Stimulated activated CD8-positive, alpha-beta memory T cell treated with anti-CD3 and anti-CD28 coated beads, Interleukin-4, amount 100 ng/mL, for 1 hour (primary cell): ENCODE measurements around the gene RBM47.
"Not testable (repeated sequence)": the region's sequence is repeated elsewhere in the genome, so short reads cannot be mapped to it uniquely, and the experiment has no call there.

Experiments
- DNase-seq, 2 donors: peaks; one replicate each; pipeline ENCODE4 v3.0.0-alpha.2; 2020; ENCODE audit warnings: low read depth in 2 of 2, low spot score in 1 of 2

Gene RBM47

DNA sequence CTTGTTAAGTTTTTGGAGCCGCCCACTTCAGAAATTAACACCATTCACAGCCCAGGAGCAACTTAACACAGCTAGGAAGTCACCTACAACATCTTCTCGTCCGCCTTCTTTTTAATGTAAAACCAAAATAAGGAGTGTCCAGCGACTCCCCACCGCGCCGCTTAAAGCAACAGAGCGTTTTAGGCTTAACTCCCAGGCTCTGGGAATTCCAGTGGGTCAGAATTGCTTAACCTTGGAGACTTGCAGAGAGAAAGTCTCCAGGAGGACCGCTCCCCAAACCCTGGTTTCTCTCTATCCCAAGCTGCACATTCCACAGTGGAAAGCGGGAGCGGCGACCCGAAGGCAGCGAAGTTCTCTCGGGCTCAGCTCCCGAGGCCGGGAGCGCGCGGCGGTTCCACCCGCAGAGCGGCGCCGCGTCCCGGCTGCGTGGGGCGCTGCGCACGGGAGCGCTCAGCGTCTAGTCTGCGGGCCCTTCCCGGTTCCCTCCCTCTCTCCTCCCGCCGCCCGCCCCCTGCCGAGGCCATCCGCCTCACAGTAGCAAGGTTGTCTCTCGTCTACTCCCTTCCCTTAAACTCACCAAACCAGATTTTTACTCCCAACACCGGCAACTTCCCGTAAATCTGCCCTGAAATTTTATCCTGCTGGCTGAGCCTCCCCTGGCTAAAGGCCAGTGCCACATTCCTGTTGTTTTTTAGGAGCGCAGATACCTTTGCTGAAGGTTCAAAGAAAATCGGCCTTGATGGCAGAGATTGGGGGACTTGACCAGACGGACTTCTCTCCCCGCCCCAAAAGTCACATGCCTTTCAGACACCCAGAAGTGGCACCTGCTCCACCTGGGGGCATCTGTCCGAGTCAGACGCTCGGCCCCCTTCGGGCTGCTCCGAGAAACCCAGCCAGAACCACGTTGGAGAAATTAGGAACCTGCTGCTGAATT, at the start of gene RBM47:
Gene RBM47 (minus strand): TSS at position 464 of the 934 bp plus-strand sequence. CDS start 190,971 bp downstream, outside the sequence.
- no peak for DNase-seq

DNA sequence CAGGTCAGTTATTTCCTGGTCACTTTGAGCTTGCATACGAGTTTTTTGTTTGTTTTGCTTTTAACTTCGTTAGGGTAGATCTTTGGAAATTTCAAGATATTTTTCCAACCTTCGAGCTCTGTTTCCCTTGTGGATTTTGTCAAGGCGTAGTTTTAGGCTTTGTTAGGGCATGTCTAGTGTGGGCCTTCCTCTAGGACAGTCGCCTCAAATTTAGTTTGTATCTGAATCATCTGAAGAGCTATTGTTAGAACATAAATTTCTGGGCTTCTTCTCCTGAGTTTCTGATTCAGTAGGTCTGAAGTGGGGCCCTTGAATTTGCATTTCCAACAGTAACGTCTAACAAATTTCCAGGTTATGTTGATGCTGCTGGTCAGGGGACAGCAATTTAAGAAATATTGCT, 48.8 kb upstream of the RBM47 start:
- DNase-seq: no peak

DNA sequence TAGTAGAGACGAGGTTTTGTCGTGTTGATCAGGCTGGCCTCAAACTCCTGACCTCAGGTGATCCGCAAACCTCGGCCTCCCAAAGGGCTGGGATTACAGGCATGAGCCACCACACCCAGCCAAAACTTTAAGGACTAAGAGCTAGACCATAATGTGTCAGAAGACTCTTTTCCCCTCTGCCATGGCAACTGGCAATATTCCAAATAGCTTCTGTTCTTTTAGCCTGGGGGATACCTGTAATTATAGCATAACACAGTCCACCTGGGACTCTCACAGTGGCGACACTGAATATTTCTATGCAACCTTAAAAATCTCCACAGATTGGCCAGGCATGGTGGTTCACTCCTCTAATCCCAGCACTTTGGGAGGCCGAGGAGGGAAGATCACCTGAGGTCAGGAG, 45.5 kb upstream of the RBM47 start:
- no peak for DNase-seq

DNA sequence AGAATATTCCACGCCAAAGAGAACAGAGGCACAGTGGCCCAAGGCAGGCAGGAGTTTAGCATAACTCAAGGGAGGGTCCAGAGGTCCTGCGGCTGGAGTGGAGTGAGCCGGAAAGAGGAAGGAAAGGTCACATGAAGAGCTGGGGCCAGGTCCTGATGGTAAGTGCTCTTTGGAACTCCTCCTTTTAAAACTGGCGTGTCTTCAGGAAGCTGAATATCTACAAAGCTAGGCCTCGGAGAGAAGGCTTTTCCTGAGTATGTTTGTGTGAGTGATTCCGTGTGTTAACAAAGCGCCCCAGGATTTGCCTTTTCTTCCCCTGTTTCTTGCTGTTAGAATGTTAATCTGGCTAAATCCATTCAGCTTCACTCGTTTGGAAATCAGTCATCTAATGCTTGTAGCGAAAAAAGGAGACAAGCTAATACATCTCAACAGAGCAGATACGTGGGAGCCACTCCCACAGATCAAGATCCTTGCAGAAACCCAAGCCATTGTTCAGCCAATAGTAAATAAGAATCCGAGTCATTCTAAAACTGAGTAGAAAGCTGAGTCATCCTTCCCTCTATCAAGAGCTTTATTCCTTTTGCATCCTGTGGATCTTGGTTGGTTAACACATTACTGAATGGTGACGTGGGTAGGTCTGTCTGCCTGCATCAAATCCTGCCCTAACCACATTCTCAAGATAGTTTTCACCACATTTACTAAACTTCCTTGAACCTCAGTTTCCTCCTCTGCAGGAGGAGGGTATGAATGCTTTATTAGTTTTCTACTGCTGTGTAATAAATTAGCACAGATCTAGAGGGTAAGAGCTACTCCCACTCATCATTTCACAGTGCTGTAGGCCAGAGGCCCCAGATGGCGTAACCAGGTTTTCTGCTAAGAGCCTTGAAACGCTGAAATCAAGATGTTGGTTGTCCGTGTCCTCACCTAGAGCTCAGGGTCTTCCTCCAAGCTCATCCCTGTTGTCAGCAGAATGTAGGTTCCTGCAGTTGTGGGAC, 43.2 kb upstream of the RBM47 start:
- DNase-seq: no peak

DNA sequence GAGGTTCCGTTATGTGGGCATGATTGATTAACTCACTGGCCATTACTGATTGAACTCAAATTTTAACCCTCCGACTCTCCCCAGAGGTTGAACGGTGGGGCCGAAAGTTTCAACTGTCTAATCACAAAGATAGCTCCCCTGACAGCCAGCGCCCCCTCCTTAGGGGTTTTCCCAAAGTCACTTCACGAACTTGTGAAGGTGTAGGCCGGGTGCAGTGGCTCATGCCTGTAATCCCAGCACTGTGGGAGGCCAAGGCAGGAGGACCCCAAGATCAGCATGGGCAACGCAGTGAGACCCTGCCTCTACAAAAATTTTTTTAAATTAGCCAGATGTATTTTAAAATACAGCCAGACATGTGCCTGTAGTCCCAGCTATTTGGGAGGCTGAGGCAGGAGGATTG, 39.8 kb upstream of the RBM47 start:
- no peak for DNase-seq

DNA sequence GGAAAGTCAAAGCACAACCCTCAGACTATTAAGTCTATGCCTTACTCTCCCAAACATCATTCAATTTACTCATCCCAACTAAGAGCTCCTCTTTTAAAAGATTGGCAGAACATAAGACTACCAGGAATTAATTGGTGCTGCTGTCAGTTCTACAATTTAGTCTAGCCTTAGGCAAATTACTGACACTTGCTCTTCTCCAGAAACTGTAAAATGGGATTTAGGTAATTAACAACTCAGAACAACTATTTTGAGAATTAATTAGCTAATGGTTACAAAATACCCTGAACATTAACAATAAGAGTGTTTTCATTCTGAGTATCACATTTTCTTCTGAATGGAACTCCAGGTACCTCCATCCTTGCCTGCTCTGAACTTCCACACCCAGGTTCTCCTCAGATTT, 36.2 kb upstream of the RBM47 start:
- DNase-seq: no peak

DNA sequence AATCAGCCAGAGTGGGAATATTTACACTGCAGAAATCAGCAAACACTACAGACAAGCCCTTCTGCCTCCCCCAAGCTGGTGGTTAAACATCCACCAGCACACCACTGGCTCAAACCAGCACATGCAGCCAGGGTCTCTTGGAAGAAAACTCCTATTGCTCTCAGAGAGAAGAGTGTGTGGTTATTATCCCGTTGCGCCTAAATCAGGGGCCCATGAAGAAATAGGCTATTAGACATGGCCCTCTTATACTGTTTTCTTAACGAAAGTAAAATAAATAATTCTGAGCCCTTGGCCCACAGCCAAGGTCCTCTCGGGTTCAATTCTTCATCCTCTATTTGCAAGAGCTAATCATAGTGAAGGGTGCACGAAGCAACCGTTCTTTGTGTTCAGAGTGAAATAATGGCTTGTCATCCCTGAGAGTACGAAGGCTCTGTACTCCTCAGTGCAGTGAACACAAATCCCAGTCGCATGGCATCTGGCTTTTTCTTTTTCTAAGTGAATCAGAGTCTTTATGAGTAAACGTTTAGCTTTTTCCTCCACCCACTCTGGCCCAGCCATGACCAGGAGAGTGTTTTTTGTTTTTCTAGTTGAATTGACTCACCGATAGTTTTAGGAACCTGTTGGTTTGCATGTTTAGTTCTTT, 33.4 kb upstream of the RBM47 start:
- no peak for DNase-seq

DNA sequence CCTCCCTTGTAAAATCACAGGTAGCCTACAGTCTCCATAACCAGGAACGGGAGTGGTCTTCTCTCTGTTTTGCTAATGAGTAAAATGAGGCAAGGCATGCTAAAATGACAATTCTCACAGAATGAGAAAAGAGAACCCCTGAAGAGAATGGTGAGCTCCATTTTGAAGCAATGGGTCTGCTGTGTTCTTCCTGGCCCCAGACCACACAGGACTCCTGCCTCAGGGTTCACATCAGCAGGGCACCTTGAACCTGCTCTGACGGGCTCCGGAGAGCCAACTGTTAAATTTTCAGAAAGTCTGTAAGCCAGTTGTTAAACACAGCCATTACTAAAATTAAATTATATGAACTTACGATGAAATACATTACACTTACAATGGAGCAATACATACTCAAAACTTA, 32.1 kb upstream of the RBM47 start:
- no peak for DNase-seq

DNA sequence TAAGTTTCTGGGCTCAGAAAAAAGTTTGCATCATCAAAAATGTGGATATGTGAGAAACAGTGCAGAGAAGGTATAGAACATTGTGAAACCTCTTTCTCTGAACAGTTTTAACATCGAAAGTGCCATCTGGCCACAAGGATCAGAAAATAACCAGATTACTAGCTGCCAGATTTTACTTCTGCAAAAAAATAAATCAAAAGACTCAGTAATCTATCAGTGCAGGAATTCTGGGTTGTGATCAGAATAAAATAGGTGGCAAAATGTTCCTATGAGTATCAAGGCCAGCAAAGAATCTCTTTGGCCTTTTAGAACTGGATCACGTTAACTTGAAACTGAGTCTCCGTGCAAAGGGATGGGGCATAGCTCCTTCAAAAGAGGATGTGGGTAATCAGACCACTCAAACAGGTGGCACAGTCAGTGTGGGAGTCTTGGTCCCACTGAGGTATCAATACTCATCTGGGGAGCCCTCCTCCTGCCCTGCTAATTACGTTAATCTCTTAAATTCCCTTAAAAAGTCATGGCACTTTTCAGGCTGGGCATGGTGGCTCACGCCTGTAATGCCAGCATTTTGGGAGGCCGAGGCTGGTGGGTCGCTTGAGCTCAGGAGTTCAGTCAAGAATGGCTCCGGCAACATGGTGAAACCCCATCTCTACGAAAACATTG, 26.7 kb upstream of the RBM47 start:
- DNase-seq: no peak

DNA sequence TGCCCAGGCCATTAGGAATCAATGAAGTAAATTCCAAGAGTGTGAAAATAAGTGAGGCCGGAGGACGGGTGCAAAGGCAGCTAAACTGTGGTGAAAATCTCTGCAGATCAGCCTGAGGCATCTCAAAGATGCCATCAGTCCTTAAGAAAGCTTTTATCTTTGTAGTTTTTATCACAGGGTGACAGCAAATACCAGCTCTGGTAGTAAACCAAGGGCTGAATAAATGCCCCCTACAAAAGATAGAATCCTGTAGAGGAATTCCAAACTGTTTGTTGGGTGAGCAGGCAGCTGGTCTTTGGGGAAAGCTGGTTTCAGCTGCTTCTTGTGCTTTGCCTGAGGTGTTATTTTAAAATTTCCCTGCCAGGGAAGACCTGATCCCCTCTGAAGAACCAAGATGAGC, 21.6 kb upstream of the RBM47 start:
- DNase-seq: no peak

DNA sequence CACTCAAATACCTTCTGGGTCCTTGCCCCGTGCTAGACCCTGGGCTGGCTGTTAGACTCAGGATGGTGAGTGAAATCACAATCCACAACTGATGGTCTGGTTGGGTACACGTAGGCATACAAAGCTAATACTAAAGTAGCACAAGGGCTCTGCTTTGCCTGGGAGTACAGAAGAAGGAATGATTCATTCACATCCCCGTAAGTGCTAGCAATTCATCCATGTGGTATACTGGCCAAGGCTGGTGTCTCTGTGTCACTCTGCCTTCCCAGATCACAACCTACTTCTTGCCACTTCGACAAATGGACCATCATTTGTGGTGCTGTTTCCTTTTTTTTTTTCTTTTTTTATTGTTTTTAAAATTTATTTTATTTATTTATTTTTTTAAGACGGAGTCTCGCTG, 19.7 kb upstream of the RBM47 start:
- no peak for DNase-seq

DNA sequence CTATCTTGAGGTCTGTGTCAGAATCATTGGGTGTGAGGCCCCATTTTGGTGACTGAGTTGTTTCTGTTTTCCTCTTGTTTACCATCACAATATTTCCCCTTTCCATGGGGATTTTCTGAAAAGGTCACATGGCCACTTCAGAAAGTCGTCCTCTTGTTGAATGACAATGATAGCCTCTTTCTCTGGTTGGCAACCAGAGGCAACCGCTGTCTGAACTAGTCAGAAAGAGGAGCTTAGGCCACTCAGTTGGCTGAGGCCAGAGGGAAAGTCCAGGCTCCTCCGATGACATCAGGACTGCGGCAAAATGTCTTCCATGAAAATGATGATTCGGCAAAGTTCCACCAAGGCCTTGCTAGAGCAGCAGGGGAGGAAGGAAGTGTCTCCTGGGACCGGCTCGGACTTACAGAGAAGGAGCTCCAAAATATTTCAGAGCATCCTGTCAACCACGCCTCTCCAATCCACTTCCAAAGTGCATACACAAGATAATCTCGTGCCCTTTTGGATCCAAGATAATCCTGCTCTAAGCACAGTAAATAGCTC, 19.1 kb upstream of the RBM47 start:
- DNase-seq: no peak

DNA sequence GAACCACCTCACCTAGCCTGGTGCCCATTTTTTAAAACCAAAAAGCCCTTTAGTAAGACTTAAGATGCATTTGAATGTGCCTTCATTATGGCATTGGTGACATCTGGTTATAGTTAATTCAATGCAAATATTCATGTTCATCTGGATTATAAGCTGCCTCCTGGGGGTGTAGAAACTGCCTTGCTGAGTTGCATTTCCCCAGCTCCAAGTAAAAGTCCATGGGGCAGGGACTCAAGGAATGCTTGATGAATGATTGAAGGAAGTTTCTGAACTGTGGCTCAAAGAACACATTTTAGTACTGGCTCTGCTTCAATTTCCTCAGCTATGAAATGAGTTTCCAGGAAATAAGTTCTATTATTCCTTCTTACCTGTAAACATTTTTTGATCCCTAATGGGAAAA, 18.5 kb upstream of the RBM47 start:
- DNase-seq: no peak

DNA sequence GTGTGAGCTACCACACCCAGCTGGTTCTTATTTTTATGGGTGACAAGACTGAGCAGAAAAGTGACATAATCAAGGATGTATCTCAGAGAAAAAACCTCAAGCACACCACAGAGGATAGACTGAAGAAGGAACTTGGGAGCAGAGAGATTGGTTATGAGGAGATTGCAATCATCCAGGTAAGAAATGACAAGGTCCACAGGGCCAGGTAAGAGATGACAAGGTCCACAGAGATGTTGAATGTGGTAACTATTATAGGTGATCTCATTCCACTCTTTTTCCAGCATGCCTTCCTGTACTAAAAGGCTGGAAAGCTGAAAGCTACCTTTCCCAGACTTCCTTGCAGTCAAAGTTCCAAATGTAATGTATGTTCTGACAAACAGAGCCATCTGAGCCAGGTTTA, 15.9 kb upstream of the RBM47 start:
- no peak for DNase-seq

DNA sequence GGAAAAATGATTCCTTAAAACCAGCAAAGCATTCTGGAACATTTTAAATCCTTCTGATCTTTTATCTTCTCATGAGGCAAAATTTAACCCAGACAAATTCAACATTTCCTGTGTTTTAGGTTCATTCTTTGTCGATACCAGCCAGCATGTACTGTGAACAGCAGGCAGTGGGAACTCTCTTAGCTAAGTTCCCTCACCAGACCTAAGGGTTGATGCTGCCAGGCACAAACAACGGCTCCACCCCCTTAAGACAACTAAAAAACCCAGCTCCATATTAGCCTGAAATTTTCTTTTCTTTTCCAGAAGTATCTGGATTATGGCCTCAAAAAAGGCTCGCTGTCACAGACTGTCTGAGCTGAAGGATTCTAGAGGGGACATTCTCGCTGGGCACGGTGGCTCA, 2.4 kb upstream of the RBM47 start:
- DNase-seq: no peak

DNA sequence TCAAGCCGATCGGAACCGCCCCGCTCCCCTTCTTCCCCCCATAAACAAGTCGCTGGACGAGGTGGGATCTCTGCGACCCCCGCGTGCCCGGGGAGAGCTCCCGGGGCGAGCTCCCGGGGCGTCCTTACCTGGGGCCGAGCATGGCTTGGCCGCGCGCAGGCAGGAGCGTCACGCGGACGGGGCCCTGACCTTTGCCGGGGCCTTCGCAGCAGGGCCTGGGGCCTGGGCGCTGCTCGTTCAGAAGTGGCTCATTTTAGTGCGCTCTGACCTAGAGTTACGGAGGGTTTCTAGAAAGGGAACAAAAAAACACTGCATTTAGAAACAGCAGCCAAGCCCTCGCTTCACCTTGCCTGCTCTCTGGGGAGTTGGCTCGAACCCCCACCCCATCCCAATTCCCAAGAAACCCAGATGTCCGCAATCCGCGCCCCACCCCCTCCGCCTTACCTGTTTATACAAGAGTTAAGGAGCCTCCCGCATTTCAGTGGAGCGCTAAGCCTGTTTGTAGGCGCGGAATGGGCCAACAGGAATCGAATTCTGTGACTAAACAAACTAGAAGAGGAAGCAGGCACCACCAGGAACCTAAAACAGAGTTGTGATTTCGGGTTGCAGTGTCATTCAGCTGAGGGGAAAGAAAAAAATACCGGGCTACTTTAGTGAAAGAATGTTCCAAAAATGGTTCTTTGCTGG, 814 bp upstream of the RBM47 start:
- DNase-seq: no peak

DNA sequence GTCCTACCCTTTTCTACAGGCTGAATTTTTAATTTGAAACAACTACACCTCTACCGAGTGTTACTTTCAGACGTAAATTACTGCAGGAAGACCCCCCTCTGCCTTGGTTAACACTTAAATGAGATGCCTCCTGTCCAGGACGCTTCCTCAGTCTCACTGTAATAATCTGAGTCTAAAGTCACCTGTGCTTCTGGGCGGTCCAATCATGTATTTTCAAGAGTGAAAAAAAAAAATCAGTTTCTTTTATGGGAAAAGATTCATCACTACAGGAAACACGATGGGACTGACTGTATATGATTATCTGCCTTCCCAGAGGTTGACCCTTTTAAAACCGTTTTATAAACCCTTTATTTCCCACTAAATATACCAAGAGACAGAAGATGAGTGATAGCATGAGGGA, 776 bp downstream of the RBM47 start:
- no peak for DNase-seq

DNA sequence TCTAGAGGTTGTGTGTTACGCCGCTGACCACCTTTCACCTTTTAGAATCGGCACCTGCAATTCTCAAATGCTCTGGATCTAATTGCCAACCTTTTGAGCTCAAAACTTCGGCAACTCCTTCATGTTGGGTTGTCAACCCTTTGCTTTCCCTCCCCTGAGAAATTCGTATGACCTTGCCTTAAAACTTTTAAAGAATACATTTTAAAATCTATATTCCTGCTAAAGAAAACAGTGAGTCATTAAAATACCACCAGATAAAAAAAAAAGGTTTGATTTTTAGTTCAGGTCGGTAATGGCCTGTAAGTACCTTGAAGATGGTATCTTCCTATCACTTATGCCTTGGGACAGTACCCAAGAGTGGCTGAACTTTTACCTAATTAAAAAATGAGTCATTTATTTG, 1.3 kb downstream of the RBM47 start:
- not testable (repeated sequence) for DNase-seq

DNA sequence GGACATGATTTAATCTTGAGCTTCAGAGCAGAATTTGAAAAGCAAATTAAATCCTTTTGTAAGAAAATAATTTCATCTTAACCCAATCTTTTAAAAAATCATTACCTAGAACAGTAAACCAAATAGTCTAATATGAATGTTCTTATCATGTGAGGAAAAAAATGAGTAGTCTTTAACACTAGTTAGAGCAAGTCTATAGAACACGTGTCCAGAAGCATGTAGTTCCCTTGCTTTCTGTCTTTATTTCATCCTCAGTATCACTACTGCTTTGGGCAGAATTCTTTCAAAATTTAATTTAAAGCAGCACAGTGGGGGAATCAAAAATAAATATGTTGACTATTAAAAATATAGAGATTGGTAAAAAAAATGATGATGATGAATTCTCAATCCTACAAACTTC, 2.1 kb downstream of the RBM47 start:
- no peak for DNase-seq
